Measurements from ENCODE around the gene TSPAN31. TPM values are rescaled to one million over a fixed set of nuclear protein-coding genes. Genes with fewer than 3 reads are reported as not detected.

TSPAN31 gene
- total and polyA plus RNA-seq, 2 experiments from 2014 or later: 15.5 to 15.6 TPM

DNA sequence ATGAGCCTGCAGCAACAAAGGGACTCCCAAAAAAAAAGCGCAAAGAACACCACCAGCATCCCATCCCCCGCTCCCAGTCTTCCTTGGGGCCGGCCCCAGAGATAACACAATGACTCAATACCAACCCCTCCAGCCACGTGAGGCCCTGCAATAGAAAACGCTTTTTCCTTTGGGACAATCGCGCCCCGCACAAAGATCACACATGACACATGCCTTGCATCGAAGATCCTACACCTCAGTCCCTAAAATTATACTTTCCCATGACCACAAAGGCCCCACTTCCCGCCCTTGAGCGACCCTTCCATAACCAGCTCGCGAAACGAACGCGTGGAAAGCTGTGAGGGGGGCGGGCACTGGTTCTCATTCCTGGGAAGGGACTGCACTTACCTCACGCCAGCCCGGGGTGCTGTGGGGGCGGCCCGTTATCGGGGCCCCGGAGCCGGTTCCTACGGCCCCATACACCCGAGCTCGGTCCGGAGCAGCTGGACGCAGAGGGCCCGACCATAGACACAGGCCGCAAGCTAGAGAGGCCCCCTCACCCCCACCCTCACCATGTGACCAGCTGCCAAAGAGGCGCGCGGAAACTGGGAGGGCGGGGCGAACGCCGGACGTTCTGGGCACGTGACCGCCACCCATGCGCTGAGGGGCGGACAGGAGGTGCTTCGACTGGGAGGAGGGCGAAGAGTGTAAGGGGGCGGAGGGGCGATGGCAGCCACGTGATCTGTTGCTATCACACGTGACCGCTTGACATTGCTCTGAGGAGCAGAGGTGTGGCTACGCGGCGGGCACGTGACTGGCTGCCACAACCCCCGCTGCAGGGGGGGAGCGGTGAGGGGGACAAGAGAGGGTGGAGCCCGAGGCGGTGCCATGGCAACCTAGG is 7.2 kb downstream of the TSPAN31 start, which contains the start of gene CDK4:
Gene CDK4, minus strand, starts transcription at position 523 of the 880 bp plus-strand sequence. CDS start 593 bp downstream, outside the sequence.
- peaks cover 12% of the 10 kb centered on the region for H3K36me3 ChIP-seq (ENCODE audit: insufficient read depth)
- H3F3A ChIP-seq (replicated peaks; ENCODE audit: low read depth): peaks cover 36% of the 10 kb centered on the region
- peak within 1 kb of the TSS; percentile 97 for H3K4me3 ChIP-seq
- peaks cover 34% of the 10 kb centered on the region for H3K4me1 ChIP-seq (ENCODE audit: insufficient read depth)
- H3K27me3 ChIP-seq (ENCODE audit: insufficient read depth): peaks cover 39% of the 10 kb centered on the region
- DNase-seq (ENCODE audit: low spot score): peak; percentile 100
- Mint-ChIP-seq H3K9me3 (no peaks in the 10 kb centered on the region; the same call in 2 of the 3 replicates), H3K4me1 (peaks cover 39% of the 10 kb centered on the region), H3K4me3 (peak within 1 kb of the TSS; percentile 99), H3K27me3 (ENCODE audit: insufficient read depth, low read depth, poor library complexity) (peaks cover 41% of the 10 kb centered on the region), H3K36me3 (ENCODE audit: low read depth) (peaks cover 49% of the 10 kb centered on the region), H3K27ac (peak within 1 kb of the TSS; percentile 99)
- peak; percentile 70 for ATAC-seq
- H3K27ac ChIP-seq (ENCODE audit: low read depth): peak within 1 kb of the TSS; percentile 90; the same call in 1 of the 2 replicates
- TF ChIP-seq, protein P1, sequence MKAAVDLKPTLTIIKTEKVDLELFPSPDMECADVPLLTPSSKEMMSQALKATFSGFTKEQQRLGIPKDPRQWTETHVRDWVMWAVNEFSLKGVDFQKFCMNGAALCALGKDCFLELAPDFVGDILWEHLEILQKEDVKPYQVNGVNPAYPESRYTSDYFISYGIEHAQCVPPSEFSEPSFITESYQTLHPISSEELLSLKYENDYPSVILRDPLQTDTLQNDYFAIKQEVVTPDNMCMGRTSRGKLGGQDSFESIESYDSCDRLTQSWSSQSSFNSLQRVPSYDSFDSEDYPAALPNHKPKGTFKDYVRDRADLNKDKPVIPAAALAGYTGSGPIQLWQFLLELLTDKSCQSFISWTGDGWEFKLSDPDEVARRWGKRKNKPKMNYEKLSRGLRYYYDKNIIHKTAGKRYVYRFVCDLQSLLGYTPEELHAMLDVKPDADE (IDR thresholded peaks at IDR 0.05): peak; percentile 76
- TF ChIP-seq CREB1 (CRISPR knock-in tag; IDR thresholded peaks at IDR 0.05; ENCODE audit: low read depth) (peak; percentile 72), POLR2AphosphoS5 (IDR thresholded peaks at IDR 0.05; ENCODE audit: low read depth) (peak; percentile 81), EZH2phosphoT487 (IDR thresholded peaks at IDR 0.05; ENCODE audit: unreplicated experiment) (no peak)
- no peaks in the 10 kb centered on the region for H3K9me2 ChIP-seq (ENCODE audit: insufficient read depth)
- peak within 1 kb of the TSS; percentile 99 for H3K4me2 ChIP-seq
- peak within 1 kb of the TSS; percentile 63 for H2AFZ ChIP-seq
- peaks cover 26% of the 10 kb centered on the region for H3K79me2 ChIP-seq (replicated peaks; ENCODE audit: insufficient read depth)
- H4K20me1 ChIP-seq (replicated peaks; ENCODE audit: insufficient read depth): no peaks in the 10 kb centered on the region; the same call in 1 of the 2 replicates

DNA sequence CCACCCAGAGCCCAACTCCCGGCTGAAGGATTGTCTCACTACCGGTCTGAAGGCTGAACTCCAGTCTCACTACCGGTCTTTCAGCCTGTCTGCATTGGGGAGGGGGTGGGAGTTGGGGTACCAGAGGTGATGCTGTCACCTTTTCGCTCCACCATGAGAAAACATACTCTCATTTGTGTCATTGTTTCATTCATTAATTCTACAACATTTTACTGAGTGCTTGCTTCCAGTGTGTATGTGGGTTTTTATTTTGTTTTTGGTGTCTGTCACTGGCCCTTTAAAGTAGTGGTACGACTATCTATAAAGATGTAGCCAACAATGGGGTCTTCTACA is 7.8 kb downstream of the TSPAN31 start:
- DNase-seq (ENCODE audit: low spot score) (no peak), ATAC-seq (peak; percentile 55; the same call in 2 of the 3 replicates)
- Histone ChIP-seq H3K27ac (ENCODE audit: low read depth) (no peak overlapping the region), H3F3A (replicated peaks; ENCODE audit: low read depth) (peaks cover 33% of the 10 kb centered on the region), H3K9me2 (ENCODE audit: insufficient read depth) (no peaks in the 10 kb centered on the region), H4K20me1 (replicated peaks; ENCODE audit: insufficient read depth) (peaks cover 4% of the 10 kb centered on the region; the same call in 1 of the 2 replicates), H2AFZ (no peak overlapping the region), H3K4me2 (peak overlapping the region; percentile 50), H3K79me2 (replicated peaks; ENCODE audit: insufficient read depth) (peaks cover 26% of the 10 kb centered on the region), H3K36me3 (ENCODE audit: insufficient read depth) (peaks cover 6% of the 10 kb centered on the region), H3K4me3 (peak overlapping the region; percentile 29), H3K27me3 (ENCODE audit: insufficient read depth) (peaks cover 45% of the 10 kb centered on the region), H3K4me1 (ENCODE audit: insufficient read depth) (peaks cover 36% of the 10 kb centered on the region)
- H3K9me3 Mint-ChIP-seq: no peaks in the 10 kb centered on the region; the same call in 2 of the 3 replicates
- peaks cover 46% of the 10 kb centered on the region for H3K27me3 Mint-ChIP-seq (ENCODE audit: insufficient read depth, low read depth, poor library complexity)
- H3K4me3 Mint-ChIP-seq: peak overlapping the region; percentile 99
- H3K4me1 Mint-ChIP-seq: peaks cover 39% of the 10 kb centered on the region
- peaks cover 43% of the 10 kb centered on the region for H3K36me3 Mint-ChIP-seq (ENCODE audit: low read depth)
- H3K27ac Mint-ChIP-seq: no peak overlapping the region
- TF ChIP-seq ZNF114 (CRISPR knock-in tag; IDR thresholded peaks at IDR 0.05) (no peak), CREB1 (CRISPR knock-in tag; IDR thresholded peaks at IDR 0.05; ENCODE audit: low read depth) (no peak), STAT1 (IDR thresholded peaks at IDR 0.05; ENCODE audit: unreplicated experiment) (no peak), POLR2AphosphoS5 (IDR thresholded peaks at IDR 0.05; ENCODE audit: low read depth) (no peak), ZNF331 (CRISPR knock-in tag; IDR thresholded peaks at IDR 0.05; ENCODE audit: low read depth) (no peak), NANOG (IDR thresholded peaks at IDR 0.05; ENCODE audit: borderline replicate concordance) (no peak), EZH2phosphoT487 (IDR thresholded peaks at IDR 0.05; ENCODE audit: unreplicated experiment) (no peak)
- TF ChIP-seq, protein P1 (IDR thresholded peaks at IDR 0.05): no peak
- TF ChIP-seq, protein P2, sequence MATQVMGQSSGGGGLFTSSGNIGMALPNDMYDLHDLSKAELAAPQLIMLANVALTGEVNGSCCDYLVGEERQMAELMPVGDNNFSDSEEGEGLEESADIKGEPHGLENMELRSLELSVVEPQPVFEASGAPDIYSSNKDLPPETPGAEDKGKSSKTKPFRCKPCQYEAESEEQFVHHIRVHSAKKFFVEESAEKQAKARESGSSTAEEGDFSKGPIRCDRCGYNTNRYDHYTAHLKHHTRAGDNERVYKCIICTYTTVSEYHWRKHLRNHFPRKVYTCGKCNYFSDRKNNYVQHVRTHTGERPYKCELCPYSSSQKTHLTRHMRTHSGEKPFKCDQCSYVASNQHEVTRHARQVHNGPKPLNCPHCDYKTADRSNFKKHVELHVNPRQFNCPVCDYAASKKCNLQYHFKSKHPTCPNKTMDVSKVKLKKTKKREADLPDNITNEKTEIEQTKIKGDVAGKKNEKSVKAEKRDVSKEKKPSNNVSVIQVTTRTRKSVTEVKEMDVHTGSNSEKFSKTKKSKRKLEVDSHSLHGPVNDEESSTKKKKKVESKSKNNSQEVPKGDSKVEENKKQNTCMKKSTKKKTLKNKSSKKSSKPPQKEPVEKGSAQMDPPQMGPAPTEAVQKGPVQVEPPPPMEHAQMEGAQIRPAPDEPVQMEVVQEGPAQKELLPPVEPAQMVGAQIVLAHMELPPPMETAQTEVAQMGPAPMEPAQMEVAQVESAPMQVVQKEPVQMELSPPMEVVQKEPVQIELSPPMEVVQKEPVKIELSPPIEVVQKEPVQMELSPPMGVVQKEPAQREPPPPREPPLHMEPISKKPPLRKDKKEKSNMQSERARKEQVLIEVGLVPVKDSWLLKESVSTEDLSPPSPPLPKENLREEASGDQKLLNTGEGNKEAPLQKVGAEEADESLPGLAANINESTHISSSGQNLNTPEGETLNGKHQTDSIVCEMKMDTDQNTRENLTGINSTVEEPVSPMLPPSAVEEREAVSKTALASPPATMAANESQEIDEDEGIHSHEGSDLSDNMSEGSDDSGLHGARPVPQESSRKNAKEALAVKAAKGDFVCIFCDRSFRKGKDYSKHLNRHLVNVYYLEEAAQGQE (IDR thresholded peaks at IDR 0.05; ENCODE audit: unreplicated experiment): no peak
- TF ChIP-seq, protein P3, sequence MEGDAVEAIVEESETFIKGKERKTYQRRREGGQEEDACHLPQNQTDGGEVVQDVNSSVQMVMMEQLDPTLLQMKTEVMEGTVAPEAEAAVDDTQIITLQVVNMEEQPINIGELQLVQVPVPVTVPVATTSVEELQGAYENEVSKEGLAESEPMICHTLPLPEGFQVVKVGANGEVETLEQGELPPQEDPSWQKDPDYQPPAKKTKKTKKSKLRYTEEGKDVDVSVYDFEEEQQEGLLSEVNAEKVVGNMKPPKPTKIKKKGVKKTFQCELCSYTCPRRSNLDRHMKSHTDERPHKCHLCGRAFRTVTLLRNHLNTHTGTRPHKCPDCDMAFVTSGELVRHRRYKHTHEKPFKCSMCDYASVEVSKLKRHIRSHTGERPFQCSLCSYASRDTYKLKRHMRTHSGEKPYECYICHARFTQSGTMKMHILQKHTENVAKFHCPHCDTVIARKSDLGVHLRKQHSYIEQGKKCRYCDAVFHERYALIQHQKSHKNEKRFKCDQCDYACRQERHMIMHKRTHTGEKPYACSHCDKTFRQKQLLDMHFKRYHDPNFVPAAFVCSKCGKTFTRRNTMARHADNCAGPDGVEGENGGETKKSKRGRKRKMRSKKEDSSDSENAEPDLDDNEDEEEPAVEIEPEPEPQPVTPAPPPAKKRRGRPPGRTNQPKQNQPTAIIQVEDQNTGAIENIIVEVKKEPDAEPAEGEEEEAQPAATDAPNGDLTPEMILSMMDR (conservative IDR thresholded peaks at IDR 0.05; ENCODE audit: low read depth in 2 of 2): no peak

All from GM23338 (cell line).